Measurements from ENCODE around the gene DFFA.
"Not testable (repeated sequence)": the region's sequence is repeated elsewhere in the genome, so short reads cannot be mapped to it uniquely, and the experiment has no call there.

The DFFA gene

DNA sequence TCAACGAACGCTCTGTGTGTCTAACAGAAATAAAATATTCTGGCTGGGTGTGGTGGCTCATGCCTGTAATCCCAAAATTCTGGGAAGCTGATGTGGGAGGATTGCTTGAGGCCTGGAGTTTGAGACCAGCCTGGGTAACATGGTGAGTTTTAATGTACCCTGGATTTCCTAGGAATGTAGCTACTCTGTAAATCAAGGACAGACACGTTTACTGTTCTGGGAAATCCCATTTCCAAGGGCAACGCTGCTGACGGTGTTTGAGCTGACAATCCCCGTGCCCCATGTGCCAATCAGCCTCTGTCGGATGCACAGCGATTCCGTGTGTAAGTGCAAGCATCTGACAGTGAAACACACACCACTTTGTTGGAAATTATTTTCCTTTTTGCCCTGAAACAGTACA is 14.5 kb downstream of the DFFA start:
- H3K4me3 ChIP-seq (ENCODE audit: low read depth, low read length): no peak overlapping the region
- H3K36me3 ChIP-seq (ENCODE audit: insufficient read depth, low read length): peaks cover 3% of the 10 kb centered on the region; the same call in 1 of the 2 replicates

DNA sequence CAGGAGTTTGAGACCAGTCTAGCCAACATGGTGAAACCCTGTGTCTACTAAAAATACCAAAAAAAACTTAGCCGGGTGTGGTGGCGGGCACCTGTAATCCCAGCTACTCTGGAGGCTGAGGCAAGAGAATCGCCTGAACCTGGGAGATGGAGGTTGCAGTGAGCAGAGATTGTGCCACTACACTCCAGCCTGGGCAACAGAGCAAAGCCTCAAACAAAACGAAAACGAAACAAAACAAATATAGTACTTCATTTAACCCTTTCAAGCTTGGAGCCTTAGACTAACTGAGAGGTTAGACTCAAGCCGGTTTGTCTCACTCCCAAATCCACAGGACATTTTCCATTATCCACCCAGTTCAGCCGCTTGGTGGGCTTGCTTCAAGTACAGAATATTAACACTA is 14.9 kb downstream of the DFFA start:
- not testable (repeated sequence) for H3K27me3 ChIP-seq (ENCODE audit: insufficient read depth, low read length); H3K79me2 ChIP-seq (ENCODE audit: control insufficient read depth, insufficient read depth, low read length, unreplicated experiment); H2AFZ ChIP-seq (ENCODE audit: low read length, unreplicated experiment); H3K4me3 ChIP-seq (ENCODE audit: low read depth, low read length); H3K36me3 ChIP-seq (ENCODE audit: insufficient read depth, low read length); H3K27ac ChIP-seq (ENCODE audit: low read depth, low read length)
- H3K4me1 ChIP-seq (ENCODE audit: control insufficient read depth, insufficient read depth, low read length, unreplicated experiment): peaks cover 10% of the 10 kb centered on the region

More for the DNA sequence above, 14.5 kb downstream of the DFFA start:
- Histone ChIP-seq H3K27ac (ENCODE audit: low read depth, low read length) (no peak overlapping the region), H3K4me1 (ENCODE audit: control insufficient read depth, insufficient read depth, low read length, unreplicated experiment) (peaks cover 10% of the 10 kb centered on the region), H3K27me3 (ENCODE audit: insufficient read depth, low read length) (no peaks in the 10 kb centered on the region), H2AFZ (ENCODE audit: low read length, unreplicated experiment) (no peak overlapping the region), H3K79me2 (ENCODE audit: control insufficient read depth, insufficient read depth, low read length, unreplicated experiment) (no peaks in the 10 kb centered on the region)

DNA sequence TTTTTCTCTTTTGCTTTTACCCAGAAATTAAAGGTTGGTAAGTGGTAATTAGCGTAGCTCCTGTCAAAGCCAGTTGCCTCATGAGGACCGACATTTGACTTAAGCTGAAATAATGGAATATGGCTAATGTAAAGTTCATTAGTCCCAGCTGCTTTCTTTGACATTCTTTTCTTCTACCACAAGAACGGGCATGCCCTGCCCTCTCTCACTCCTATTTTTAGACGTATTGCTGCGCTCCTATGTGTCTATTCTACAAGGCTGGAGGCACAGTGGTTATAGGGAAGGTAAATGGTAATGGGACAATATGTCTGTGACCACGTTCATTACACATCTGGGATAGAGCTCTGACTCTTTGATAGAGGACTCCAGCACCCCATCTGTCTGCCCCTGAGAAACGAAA is 15.7 kb downstream of the DFFA start:
- no peak overlapping the region for H3K27ac ChIP-seq (ENCODE audit: low read depth, low read length)
- H3K4me1 ChIP-seq (ENCODE audit: control insufficient read depth, insufficient read depth, low read length, unreplicated experiment): peaks cover 14% of the 10 kb centered on the region
- no peak overlapping the region for H2AFZ ChIP-seq (ENCODE audit: low read length, unreplicated experiment)
- no peaks in the 10 kb centered on the region; the same call in 1 of the 2 replicates for H3K36me3 ChIP-seq (ENCODE audit: insufficient read depth, low read length)
- no peak overlapping the region for H3K4me3 ChIP-seq (ENCODE audit: low read depth, low read length)
- H3K79me2 ChIP-seq (ENCODE audit: control insufficient read depth, insufficient read depth, low read length, unreplicated experiment): no peaks in the 10 kb centered on the region
- H3K27me3 ChIP-seq (ENCODE audit: insufficient read depth, low read length): no peaks in the 10 kb centered on the region

DNA sequence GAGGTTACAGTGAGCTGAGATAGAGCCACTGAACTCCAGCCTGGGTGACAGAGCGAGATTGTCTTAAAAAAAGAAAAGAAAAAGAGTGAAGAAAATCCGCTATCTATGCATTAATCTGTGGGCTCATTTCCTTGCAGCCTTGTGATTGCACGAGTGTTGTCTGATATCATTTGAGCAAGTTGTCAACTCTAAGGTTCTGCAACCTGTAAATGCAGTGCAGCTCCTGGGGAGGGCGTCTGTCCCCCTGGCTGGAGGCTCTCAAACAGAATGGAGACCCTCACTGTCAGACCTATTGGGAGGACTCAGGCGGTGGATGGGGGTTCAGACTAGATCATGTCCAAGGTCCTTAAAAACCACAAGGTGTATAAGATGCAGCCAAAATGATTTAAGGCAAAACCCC is 16.3 kb downstream of the DFFA start:
- H3K36me3 ChIP-seq (ENCODE audit: insufficient read depth, low read length): no peaks in the 10 kb centered on the region
- H3K79me2 ChIP-seq (ENCODE audit: control insufficient read depth, insufficient read depth, low read length, unreplicated experiment): no peaks in the 10 kb centered on the region
- H3K27me3 ChIP-seq (ENCODE audit: insufficient read depth, low read length): no peaks in the 10 kb centered on the region
- no peak overlapping the region for H2AFZ ChIP-seq (ENCODE audit: low read length, unreplicated experiment)
- peaks cover 19% of the 10 kb centered on the region for H3K4me1 ChIP-seq (ENCODE audit: control insufficient read depth, insufficient read depth, low read length, unreplicated experiment)
- H3K4me3 ChIP-seq (ENCODE audit: low read depth, low read length): no peak overlapping the region
- no peak overlapping the region for H3K27ac ChIP-seq (ENCODE audit: low read depth, low read length)

DNA sequence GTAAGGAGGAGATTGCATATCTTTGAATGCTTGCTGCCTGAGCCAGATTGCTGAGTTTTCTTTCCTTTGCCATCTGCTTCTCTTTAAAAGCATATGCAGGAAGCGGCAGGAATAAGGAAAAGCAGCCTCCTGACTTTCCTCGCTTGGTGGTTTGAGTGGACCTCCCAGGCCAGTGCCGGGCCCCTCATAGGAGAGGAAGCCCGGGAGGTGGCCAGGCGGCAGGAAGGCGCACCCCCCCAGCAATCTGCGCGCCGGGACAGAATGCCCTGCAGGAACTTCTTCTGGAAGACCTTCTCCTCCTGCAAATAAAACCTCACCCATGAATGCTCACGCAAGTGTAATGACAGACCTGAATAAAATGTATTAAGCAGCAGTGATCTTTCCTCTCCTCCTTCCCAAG is 21.0 kb downstream of the DFFA start:
- no peaks in the 10 kb centered on the region for H3K27me3 ChIP-seq (ENCODE audit: insufficient read depth, low read length)
- peaks cover 9% of the 10 kb centered on the region for H3K4me1 ChIP-seq (ENCODE audit: control insufficient read depth, insufficient read depth, low read length, unreplicated experiment)
- peak overlapping the region; percentile 61 for H3K4me3 ChIP-seq (ENCODE audit: low read depth, low read length)
- no peaks in the 10 kb centered on the region for H3K79me2 ChIP-seq (ENCODE audit: control insufficient read depth, insufficient read depth, low read length, unreplicated experiment)
- no peak overlapping the region for H3K27ac ChIP-seq (ENCODE audit: low read depth, low read length)
- no peak overlapping the region for H2AFZ ChIP-seq (ENCODE audit: low read length, unreplicated experiment)
- no peaks in the 10 kb centered on the region for H3K36me3 ChIP-seq (ENCODE audit: insufficient read depth, low read length)

DNA sequence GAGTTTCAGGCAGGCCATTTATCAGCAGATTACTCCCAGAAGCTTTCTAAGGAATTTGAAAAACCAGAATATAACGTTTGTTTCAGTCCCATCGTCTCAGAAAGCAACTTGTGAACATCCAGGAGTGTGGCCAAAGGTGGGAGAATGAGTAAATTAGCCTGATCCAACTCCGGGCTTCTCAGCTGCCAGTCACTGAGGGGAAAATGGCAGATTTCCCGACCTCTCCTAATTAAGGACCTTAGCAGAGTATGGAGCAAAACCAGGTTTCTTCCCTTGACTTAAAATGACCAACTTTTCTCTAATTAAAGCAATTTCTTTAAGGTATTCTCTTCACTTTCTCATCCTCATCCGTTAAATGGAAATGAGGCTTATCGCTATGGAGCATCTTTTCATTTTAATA is 21.5 kb downstream of the DFFA start:
- H3K27me3 ChIP-seq (ENCODE audit: insufficient read depth, low read length): no peaks in the 10 kb centered on the region
- no peaks in the 10 kb centered on the region for H3K79me2 ChIP-seq (ENCODE audit: control insufficient read depth, insufficient read depth, low read length, unreplicated experiment)
- peaks cover 9% of the 10 kb centered on the region for H3K4me1 ChIP-seq (ENCODE audit: control insufficient read depth, insufficient read depth, low read length, unreplicated experiment)
- H3K4me3 ChIP-seq (ENCODE audit: low read depth, low read length): peak overlapping the region; percentile 61
- no peak overlapping the region for H3K27ac ChIP-seq (ENCODE audit: low read depth, low read length)
- no peaks in the 10 kb centered on the region for H3K36me3 ChIP-seq (ENCODE audit: insufficient read depth, low read length)
- no peak overlapping the region for H2AFZ ChIP-seq (ENCODE audit: low read length, unreplicated experiment)

DNA sequence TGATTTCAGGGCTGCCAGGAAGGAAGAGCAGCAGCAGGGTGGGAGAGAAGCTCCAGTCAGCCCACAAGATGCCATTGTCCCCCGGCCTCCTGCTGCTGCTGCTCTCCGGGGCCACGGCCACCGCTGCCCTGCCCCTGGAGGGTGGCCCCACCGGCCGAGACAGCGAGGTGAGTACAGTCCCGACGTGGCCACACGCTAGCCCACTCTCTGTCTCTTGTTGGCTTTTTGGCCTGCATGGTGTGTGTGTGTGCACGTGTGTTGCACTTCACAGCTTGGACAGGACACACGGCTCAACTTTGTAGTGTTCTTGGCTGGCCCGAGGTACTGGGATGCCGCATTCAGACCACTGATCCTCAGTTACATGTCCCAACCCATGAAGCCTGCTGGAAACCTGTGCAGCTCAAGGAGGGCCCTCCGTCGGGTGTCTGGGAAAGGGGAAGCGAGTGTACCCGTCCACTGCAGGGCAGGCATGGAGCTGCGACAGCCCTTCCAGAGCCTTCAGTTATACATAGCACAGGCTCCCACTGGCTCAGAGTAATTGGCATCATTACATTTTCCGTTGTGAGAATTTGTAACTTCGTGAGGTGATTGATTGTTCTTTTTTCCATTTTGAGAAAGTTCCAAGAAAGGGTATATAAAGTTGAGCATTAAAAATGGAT is 22.0 kb downstream of the DFFA start:
- Histone ChIP-seq H3K79me2 (ENCODE audit: control insufficient read depth, insufficient read depth, low read length, unreplicated experiment) (no peaks in the 10 kb centered on the region), H2AFZ (ENCODE audit: low read length, unreplicated experiment) (no peak overlapping the region), H3K27ac (ENCODE audit: low read depth, low read length) (no peak overlapping the region), H3K27me3 (ENCODE audit: insufficient read depth, low read length) (no peaks in the 10 kb centered on the region), H3K36me3 (ENCODE audit: insufficient read depth, low read length) (no peaks in the 10 kb centered on the region), H3K4me3 (ENCODE audit: low read depth, low read length) (no peak overlapping the region), H3K4me1 (ENCODE audit: control insufficient read depth, insufficient read depth, low read length, unreplicated experiment) (peaks cover 9% of the 10 kb centered on the region)

DNA sequence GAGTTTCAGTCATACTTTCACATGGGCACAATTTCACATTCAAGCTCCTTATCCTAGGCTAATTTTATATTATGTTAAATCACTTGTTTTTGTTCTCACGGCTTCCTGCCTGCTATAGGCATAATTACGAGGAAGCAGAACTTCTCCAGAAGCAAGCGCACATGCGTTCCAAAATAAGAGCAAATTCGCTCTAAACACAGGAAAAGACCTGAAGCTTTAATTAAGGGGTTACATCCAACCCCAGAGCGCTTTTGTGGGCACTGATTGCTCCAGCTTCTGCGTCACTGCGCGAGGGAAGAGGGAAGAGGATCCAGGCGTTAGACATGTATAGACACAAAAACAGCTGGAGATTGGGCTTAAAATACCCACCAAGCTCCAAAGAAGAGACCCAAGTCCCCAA is 22.6 kb downstream of the DFFA start, which contains the start of gene CORT:
TSS of gene CORT (plus strand) at position 281 of the 400 bp plus-strand sequence. CDS start 193 bp downstream, outside the sequence.
- H3K27ac ChIP-seq (ENCODE audit: low read depth, low read length): no peak within 1 kb of the TSS
- H3K27me3 ChIP-seq (ENCODE audit: insufficient read depth, low read length): no peaks in the 10 kb centered on the region
- no peak within 1 kb of the TSS for H2AFZ ChIP-seq (ENCODE audit: low read length, unreplicated experiment)
- no peaks in the 10 kb centered on the region for H3K36me3 ChIP-seq (ENCODE audit: insufficient read depth, low read length)
- peaks cover 9% of the 10 kb centered on the region for H3K4me1 ChIP-seq (ENCODE audit: control insufficient read depth, insufficient read depth, low read length, unreplicated experiment)
- peak within 1 kb of the TSS; percentile 61; the same call in 1 of the 2 replicates for H3K4me3 ChIP-seq (ENCODE audit: low read depth, low read length)
- H3K79me2 ChIP-seq (ENCODE audit: control insufficient read depth, insufficient read depth, low read length, unreplicated experiment): no peaks in the 10 kb centered on the region

DNA sequence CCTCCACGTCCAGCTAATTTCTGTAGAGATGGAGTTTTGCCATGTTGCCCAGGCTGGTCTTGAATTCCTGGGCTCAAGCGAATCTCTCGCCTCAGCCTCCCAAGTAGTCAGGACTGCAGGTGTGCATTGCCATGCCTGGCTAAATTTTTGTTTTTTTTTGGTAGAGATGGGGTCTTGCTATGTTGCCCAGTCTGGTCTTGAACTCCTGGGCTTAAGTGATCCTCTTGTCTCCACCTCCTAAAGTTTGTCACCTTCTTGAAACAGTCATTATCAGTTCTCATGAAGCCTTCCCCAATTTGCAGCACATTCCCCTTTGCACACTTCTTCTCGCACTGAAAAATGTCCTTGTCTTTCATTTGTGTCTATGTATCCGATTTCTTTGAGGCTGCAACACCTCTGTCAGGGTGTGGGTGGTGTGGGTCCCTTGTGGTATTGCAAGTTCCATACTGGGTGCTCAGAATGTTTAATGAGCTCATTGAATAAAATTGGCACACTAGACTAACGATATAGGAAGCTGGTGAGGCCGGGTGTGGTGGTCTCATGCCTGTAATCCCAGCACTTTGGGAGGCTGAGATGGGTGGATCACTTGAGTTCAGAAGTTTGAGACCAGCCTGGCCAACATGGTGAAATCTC is 25.4 kb downstream of the DFFA start:
- Histone ChIP-seq H3K27me3 (ENCODE audit: insufficient read depth, low read length) (no peaks in the 10 kb centered on the region), H3K79me2 (ENCODE audit: control insufficient read depth, insufficient read depth, low read length, unreplicated experiment) (no peaks in the 10 kb centered on the region), H3K4me1 (ENCODE audit: control insufficient read depth, insufficient read depth, low read length, unreplicated experiment) (peaks cover 7% of the 10 kb centered on the region), H3K27ac (ENCODE audit: low read depth, low read length) (no peak overlapping the region), H3K36me3 (ENCODE audit: insufficient read depth, low read length) (no peaks in the 10 kb centered on the region), H3K4me3 (ENCODE audit: low read depth, low read length) (no peak overlapping the region), H2AFZ (ENCODE audit: low read length, unreplicated experiment) (no peak overlapping the region)

DNA sequence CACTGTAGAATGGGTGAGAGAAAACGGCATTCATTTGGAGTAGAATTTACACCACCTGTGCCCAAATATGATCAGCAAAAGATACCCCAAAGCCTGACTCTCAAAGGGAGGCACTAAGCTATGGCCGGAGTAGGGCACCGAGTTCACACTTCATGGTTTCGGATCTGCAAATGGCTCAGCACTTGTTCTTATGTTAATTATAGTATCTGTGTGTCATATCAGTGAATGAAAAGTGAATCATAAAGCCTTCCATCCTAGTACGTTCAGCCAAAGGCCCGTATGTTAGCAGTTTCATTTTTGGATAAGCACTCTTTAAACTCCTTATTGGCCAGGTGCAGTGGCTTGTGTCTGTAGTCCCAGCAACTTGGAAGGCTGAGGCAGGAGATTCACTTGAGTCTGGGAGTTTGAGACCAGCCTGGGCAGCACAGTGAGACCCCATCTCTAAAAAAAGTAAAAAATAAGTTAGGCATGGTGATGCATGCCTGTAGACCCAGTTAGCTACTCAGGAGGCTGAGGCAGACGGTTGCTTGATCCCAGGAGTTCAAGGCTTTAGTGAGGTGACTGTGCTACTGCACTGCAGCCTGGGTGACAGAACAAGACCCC is 27.4 kb downstream of the DFFA start:
- H2AFZ ChIP-seq (ENCODE audit: low read length, unreplicated experiment): no peak overlapping the region
- no peaks in the 10 kb centered on the region for H3K4me1 ChIP-seq (ENCODE audit: control insufficient read depth, insufficient read depth, low read length, unreplicated experiment)
- H3K36me3 ChIP-seq (ENCODE audit: insufficient read depth, low read length): no peaks in the 10 kb centered on the region
- no peaks in the 10 kb centered on the region for H3K79me2 ChIP-seq (ENCODE audit: control insufficient read depth, insufficient read depth, low read length, unreplicated experiment)
- no peak overlapping the region for H3K4me3 ChIP-seq (ENCODE audit: low read depth, low read length)
- no peak overlapping the region for H3K27ac ChIP-seq (ENCODE audit: low read depth, low read length)
- H3K27me3 ChIP-seq (ENCODE audit: insufficient read depth, low read length): no peaks in the 10 kb centered on the region

DNA sequence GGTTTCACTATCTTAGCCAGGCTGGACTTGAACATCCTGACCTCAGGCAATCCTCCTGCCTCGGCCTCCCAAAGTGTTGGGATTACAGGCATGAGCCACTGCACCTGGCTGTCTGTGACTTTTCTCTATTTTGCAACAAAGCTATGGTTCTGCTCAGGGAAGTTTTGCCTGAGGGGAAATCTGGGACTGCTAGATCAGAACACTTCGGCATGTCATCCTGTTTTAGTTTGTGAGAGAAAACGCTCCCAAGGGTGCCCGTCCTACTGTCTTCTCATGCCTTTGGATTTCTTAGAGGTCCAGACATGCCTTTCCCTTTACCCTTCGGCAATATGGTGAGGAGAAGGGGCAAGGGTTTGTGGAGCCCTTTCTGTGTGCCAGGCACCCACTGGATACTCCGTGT is 28.1 kb downstream of the DFFA start:
- no peak overlapping the region for H2AFZ ChIP-seq (ENCODE audit: low read length, unreplicated experiment)
- H3K79me2 ChIP-seq (ENCODE audit: control insufficient read depth, insufficient read depth, low read length, unreplicated experiment): no peaks in the 10 kb centered on the region
- no peak overlapping the region for H3K4me3 ChIP-seq (ENCODE audit: low read depth, low read length)
- H3K27me3 ChIP-seq (ENCODE audit: insufficient read depth, low read length): no peaks in the 10 kb centered on the region
- no peaks in the 10 kb centered on the region for H3K36me3 ChIP-seq (ENCODE audit: insufficient read depth, low read length)
- no peak overlapping the region for H3K27ac ChIP-seq (ENCODE audit: low read depth, low read length)
- H3K4me1 ChIP-seq (ENCODE audit: control insufficient read depth, insufficient read depth, low read length, unreplicated experiment): no peaks in the 10 kb centered on the region
